SK-N-SH treated with all-trans-retinoic acid at 6 μM for 48 hours (cell line): ENCODE data around the gene EIF2B5.

Source experiments
- ATAC-seq: fragments of 200-7000 bp; cut with Tn5 transposase; 3 replicates; pipeline ENCODE4 v1.9.1; 2020; ENCODE audit warnings: mild to moderate bottlenecking, moderate library complexity
- ARNTL ChIP-seq: fragments of 450-650 bp; formaldehyde crosslinking; IDR thresholded peaks from 2 replicates; pipeline ENCODE4 v1.5.0; 2020; ENCODE audit warnings: low read depth, mild to moderate bottlenecking, moderate library complexity, borderline replicate concordance
- BACH2 ChIP-seq: fragments of 250-450 bp; sonication (Bioruptor Pico); IDR thresholded peaks from 2 replicates; pipeline ENCODE4 v1.9.0; 2021; ENCODE audit warnings: mild to moderate bottlenecking, borderline replicate concordance
- CSDC2 ChIP-seq: fragments of 250-450 bp; sonication (Bioruptor Pico); IDR thresholded peaks from 2 replicates; pipeline ENCODE4 v1.5.0; 2020; ENCODE audit warnings: mild to moderate bottlenecking, moderate library complexity
- ESRRG ChIP-seq: fragments of 250-450 bp; sonication (Bioruptor Pico); IDR thresholded peaks from 2 replicates; pipeline ENCODE4 v1.6.1; 2021; ENCODE audit warnings: mild to moderate bottlenecking
- GLIS3 ChIP-seq: fragments of 250-450 bp; sonication (Bioruptor Pico); IDR thresholded peaks from 2 replicates; pipeline ENCODE4 v1.5.0; 2020; ENCODE audit warnings: mild to moderate bottlenecking, moderate library complexity
- ISL1 ChIP-seq: fragments of 250-450 bp; sonication (Bioruptor Pico); IDR thresholded peaks from 2 replicates; pipeline ENCODE4 v2.1.2; 2022; ENCODE audit warnings: mild to moderate bottlenecking, moderate library complexity
- OSR1 ChIP-seq: fragments of 250-450 bp; sonication (Bioruptor Pico); IDR thresholded peaks from 2 replicates; pipeline ENCODE4 v1.8.0; 2022; ENCODE audit warnings: moderate library complexity, mild to moderate bottlenecking, inconsistent platforms
- PPARA ChIP-seq: fragments of 250-450 bp; sonication (Bioruptor Pico); IDR thresholded peaks from 2 replicates; pipeline ENCODE4 v1.5.0; 2020; ENCODE audit warnings: mild to moderate bottlenecking, borderline replicate concordance
- RARB ChIP-seq: fragments of 250-450 bp; sonication (Bioruptor Pico); IDR thresholded peaks from 2 replicates; pipeline ENCODE4 v1.8.0; 2021; ENCODE audit warnings: mild to moderate bottlenecking, moderate library complexity
- SNAI2 ChIP-seq: fragments of 250-450 bp; sonication (Bioruptor Pico); IDR thresholded peaks from 2 replicates; pipeline ENCODE4 v1.5.0; 2020; ENCODE audit warnings: mild to moderate bottlenecking, moderate library complexity
- TCF4 ChIP-seq: fragments of 250-450 bp; sonication (Bioruptor Pico); IDR thresholded peaks from 2 replicates; pipeline ENCODE4 v1.8.0; 2021; ENCODE audit warnings: mild to moderate bottlenecking, moderate library complexity, borderline replicate concordance
- TOX ChIP-seq: fragments of 250-450 bp; sonication (Bioruptor Pico); IDR thresholded peaks from 2 replicates; pipeline ENCODE4 v1.8.0; 2021; ENCODE audit warnings: mild to moderate bottlenecking, moderate library complexity, borderline replicate concordance
- ZC3H10 ChIP-seq: fragments of 250-450 bp; sonication (Bioruptor Pico); IDR thresholded peaks from 2 replicates; pipeline ENCODE4 v1.5.1; 2021; ENCODE audit warnings: mild to moderate bottlenecking, moderate library complexity
- ZFP3 ChIP-seq: fragments of 250-450 bp; sonication (Bioruptor Pico); IDR thresholded peaks from 2 replicates; pipeline ENCODE4 v1.5.0; 2020; ENCODE audit warnings: mild to moderate bottlenecking, moderate library complexity
- ZNF8 ChIP-seq: fragments of 450-650 bp; formaldehyde crosslinking; IDR thresholded peaks from 2 replicates; pipeline ENCODE4 v1.5.0; 2020; ENCODE audit warnings: mild to moderate bottlenecking, moderate library complexity
- TF ChIP-seq, protein P1 (sequence below): fragments of 250-450 bp; sonication (Bioruptor Pico); IDR thresholded peaks from 2 replicates; pipeline ENCODE4 v1.5.1; 2020; ENCODE audit warnings: low read depth, mild to moderate bottlenecking, moderate library complexity
- TF ChIP-seq, protein P2 (sequence below): fragments of 250-450 bp; sonication (Bioruptor Pico); IDR thresholded peaks from 2 replicates; pipeline ENCODE4 v1.5.1; 2021; ENCODE audit warnings: mild to moderate bottlenecking, moderate library complexity
- TF ChIP-seq, protein P3 (sequence below): fragments of 250-450 bp; sonication (Bioruptor Pico); IDR thresholded peaks from 2 replicates; pipeline ENCODE4 v1.5.0; 2020; ENCODE audit warnings: mild to moderate bottlenecking, moderate library complexity
- TF ChIP-seq, protein P4 (sequence below): fragments of 250-450 bp; sonication (Bioruptor Pico); IDR thresholded peaks from 2 replicates; pipeline ENCODE4 v1.8.0; 2020; ENCODE audit warnings: mild to moderate bottlenecking, moderate library complexity, borderline replicate concordance

The EIF2B5 gene

DNA sequence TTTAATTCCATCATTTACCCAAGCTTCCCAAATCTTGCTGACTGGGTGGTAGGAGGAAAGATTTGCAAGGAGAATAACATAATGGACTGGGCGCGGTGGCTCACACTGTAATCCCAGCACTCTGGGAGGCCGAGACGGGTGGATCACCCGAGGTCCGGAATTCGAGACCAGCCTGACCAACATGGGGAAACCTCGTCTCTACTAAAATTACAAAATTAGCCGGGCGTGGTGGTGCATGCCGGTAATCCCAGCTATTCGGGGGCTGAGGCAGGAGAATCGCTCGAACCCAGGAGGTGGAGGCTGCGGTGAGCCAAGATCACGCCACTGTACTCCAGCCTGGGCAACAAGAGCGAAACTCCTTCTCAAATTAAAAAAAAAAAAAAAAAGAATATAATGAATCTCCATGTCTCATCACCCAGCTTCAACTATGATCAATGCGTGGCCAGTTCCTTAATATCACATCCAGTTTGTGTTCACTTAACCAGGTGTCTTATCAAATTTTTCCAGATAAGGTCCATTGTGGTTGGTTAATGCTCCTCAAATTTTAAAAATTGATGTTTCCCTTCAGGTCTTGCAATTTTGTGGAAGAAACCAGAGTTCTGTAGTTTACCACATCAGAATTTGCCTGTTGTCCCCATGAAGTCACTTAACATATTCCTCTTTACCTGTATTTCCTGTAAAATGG is 49.5 kb downstream of the EIF2B5 start:
- ATAC-seq = no peak
- TF ChIP-seq CSDC2 (no peak), ZC3H10 (CRISPR knock-in tag) (no peak), ISL1 (CRISPR knock-in tag) (no peak), OSR1 (CRISPR knock-in tag) (no peak), TOX (CRISPR knock-in tag) (no peak), ESRRG (no peak), TCF4 (no peak), ZFP3 (CRISPR knock-in tag) (no peak), RARB (no peak), PPARA (CRISPR knock-in tag) (no peak), GLIS3 (CRISPR knock-in tag) (no peak), BACH2 (CRISPR knock-in tag) (no peak), ZNF8 (CRISPR knock-in tag) (no peak), ARNTL (CRISPR knock-in tag) (no peak)
- TF ChIP-seq, protein P1, sequence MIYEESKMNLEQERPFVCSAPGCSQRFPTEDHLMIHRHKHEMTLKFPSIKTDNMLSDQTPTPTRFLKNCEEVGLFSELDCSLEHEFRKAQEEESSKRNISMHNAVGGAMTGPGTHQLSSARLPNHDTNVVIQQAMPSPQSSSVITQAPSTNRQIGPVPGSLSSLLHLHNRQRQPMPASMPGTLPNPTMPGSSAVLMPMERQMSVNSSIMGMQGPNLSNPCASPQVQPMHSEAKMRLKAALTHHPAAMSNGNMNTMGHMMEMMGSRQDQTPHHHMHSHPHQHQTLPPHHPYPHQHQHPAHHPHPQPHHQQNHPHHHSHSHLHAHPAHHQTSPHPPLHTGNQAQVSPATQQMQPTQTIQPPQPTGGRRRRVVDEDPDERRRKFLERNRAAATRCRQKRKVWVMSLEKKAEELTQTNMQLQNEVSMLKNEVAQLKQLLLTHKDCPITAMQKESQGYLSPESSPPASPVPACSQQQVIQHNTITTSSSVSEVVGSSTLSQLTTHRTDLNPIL (CRISPR knock-in tag) = no peak
- TF ChIP-seq, protein P2, sequence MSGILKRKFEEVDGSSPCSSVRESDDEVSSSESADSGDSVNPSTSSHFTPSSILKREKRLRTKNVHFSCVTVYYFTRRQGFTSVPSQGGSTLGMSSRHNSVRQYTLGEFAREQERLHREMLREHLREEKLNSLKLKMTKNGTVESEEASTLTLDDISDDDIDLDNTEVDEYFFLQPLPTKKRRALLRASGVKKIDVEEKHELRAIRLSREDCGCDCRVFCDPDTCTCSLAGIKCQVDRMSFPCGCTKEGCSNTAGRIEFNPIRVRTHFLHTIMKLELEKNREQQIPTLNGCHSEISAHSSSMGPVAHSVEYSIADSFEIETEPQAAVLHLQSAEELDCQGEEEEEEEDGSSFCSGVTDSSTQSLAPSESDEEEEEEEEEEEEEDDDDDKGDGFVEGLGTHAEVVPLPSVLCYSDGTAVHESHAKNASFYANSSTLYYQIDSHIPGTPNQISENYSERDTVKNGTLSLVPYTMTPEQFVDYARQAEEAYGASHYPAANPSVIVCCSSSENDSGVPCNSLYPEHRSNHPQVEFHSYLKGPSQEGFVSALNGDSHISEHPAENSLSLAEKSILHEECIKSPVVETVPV (CRISPR knock-in tag) = no peak
- TF ChIP-seq, protein P3, sequence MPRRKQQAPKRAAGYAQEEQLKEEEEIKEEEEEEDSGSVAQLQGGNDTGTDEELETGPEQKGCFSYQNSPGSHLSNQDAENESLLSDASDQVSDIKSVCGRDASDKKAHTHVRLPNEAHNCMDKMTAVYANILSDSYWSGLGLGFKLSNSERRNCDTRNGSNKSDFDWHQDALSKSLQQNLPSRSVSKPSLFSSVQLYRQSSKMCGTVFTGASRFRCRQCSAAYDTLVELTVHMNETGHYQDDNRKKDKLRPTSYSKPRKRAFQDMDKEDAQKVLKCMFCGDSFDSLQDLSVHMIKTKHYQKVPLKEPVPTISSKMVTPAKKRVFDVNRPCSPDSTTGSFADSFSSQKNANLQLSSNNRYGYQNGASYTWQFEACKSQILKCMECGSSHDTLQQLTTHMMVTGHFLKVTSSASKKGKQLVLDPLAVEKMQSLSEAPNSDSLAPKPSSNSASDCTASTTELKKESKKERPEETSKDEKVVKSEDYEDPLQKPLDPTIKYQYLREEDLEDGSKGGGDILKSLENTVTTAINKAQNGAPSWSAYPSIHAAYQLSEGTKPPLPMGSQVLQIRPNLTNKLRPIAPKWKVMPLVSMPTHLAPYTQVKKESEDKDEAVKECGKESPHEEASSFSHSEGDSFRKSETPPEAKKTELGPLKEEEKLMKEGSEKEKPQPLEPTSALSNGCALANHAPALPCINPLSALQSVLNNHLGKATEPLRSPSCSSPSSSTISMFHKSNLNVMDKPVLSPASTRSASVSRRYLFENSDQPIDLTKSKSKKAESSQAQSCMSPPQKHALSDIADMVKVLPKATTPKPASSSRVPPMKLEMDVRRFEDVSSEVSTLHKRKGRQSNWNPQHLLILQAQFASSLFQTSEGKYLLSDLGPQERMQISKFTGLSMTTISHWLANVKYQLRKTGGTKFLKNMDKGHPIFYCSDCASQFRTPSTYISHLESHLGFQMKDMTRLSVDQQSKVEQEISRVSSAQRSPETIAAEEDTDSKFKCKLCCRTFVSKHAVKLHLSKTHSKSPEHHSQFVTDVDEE (CRISPR knock-in tag) = no peak
- TF ChIP-seq, protein P4, sequence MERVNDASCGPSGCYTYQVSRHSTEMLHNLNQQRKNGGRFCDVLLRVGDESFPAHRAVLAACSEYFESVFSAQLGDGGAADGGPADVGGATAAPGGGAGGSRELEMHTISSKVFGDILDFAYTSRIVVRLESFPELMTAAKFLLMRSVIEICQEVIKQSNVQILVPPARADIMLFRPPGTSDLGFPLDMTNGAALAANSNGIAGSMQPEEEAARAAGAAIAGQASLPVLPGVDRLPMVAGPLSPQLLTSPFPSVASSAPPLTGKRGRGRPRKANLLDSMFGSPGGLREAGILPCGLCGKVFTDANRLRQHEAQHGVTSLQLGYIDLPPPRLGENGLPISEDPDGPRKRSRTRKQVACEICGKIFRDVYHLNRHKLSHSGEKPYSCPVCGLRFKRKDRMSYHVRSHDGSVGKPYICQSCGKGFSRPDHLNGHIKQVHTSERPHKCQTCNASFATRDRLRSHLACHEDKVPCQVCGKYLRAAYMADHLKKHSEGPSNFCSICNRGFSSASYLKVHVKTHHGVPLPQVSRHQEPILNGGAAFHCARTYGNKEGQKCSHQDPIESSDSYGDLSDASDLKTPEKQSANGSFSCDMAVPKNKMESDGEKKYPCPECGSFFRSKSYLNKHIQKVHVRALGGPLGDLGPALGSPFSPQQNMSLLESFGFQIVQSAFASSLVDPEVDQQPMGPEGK (CRISPR knock-in tag) = no peak
- TF ChIP-seq, all 23 proteins: peak for 0

DNA sequence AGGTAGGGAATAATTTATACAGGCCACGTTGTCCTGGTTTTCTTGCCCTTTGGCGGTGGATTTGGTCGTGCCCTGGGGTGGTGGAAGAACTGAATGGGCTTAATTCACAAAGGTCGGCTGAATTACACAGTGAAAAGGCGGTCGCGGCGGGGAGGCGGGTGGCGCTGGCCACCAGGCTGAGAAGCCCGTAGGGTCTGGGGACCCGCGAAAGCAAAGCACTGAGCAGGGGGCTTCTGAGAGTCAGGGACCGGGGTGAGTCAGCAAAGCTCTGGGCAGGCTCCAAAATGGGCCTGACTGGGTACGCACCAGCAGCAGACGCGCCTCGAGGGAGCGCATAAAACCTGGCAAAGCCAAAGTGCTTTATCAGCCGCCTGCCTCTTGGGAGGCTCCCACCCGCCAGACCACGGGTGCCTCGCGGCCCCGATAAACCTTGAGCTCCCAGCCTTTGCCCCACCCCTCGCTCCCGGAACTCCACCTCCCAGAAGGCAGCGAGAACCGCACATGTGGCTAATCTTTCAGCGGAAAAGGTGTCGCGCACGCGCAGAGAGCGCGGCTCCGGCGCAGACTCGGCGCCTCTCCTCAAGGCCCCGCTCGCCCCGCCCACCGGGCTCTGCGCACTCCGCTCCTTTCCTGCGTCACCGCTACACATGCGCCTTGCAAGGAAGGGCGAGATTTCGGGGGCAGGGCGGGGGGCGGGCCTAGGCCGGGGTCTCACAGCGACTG is 50.5 kb downstream of the EIF2B5 start:
- peak; percentile 94 for ATAC-seq
- TF ChIP-seq ISL1 (CRISPR knock-in tag) (no peak), SNAI2 (0 out of 2 replicates have a peak, but pooled peaks have one; percentile 50), ZNF8 (CRISPR knock-in tag) (0 out of 2 replicates have a peak, but pooled peaks have one; percentile 11), GLIS3 (CRISPR knock-in tag) (peak; percentile 87), ZFP3 (CRISPR knock-in tag) (no peak), TOX (CRISPR knock-in tag) (peak; percentile 42; the same call in 1 of the 2 replicates), ARNTL (CRISPR knock-in tag) (no peak), ESRRG (no peak)
- TF ChIP-seq, protein P2 (CRISPR knock-in tag) = no peak
- TF ChIP-seq, protein P3 (CRISPR knock-in tag) = peak; percentile 52; the same call in 1 of the 2 replicates
- TF ChIP-seq, protein P4 (CRISPR knock-in tag) = no peak
